ENCODE measurements around the gene DMXL1.
"Not testable (repeated sequence)": the region's sequence is repeated elsewhere in the genome, so short reads cannot be mapped to it uniquely, and the experiment has no call there.

Gene DMXL1

GRCh38 chr5:119239119-119239417, 168.2 kb downstream of the DMXL1 start:
- TF ChIP-seq CTCF (IDR thresholded peaks at IDR 0.05) = no peak
- no peak overlapping the region for H3K27ac ChIP-seq
- H3K9me3 ChIP-seq = no peaks in the 10 kb centered on the region
- H3K4me3 ChIP-seq (ENCODE audit: low read depth in 1 of 2, low read length in 1 of 2) = no peak overlapping the region
- H3K36me3 ChIP-seq = peaks cover 20% of the 10 kb centered on the region
- H3K27me3 ChIP-seq = no peaks in the 10 kb centered on the region
- H3K4me1 ChIP-seq (ENCODE audit: control insufficient read depth in 1 of 2, insufficient read depth in 1 of 2, low read depth in 1 of 2, low read length in 1 of 2) = no peaks in the 10 kb centered on the region

- H3K27me3 ChIP-seq; H3K4me3 ChIP-seq (ENCODE audit: low read depth in 1 of 2, low read length in 1 of 2); H3K4me1 ChIP-seq (ENCODE audit: control insufficient read depth in 1 of 2, insufficient read depth in 1 of 2, low read depth in 1 of 2, low read length in 1 of 2); H3K9me3 ChIP-seq; H3K27ac ChIP-seq: not testable (repeated sequence)
- H3K36me3 ChIP-seq = peaks cover 12% of the 10 kb centered on the region
Measured at GRCh38 chr5:119239826-119240225, 168.9 kb downstream of the DMXL1 start.

- no peaks in the 10 kb centered on the region for H3K9me3 ChIP-seq
- peaks cover 0 to 7% of the 10 kb centered on the region in 2 experiments for H3K4me1 ChIP-seq (ENCODE audit: control insufficient read depth in 1 of 2, insufficient read depth in 1 of 2, low read depth in 1 of 2, low read length in 1 of 2)
- H3K36me3 ChIP-seq = peaks cover 11% of the 10 kb centered on the region
- no peak overlapping the region for H3K27ac ChIP-seq
- no peak for TF ChIP-seq CTCF (IDR thresholded peaks at IDR 0.05)
- no peak overlapping the region for H3K4me3 ChIP-seq (ENCODE audit: low read depth in 1 of 2, low read length in 1 of 2)
- H3K27me3 ChIP-seq = no peaks in the 10 kb centered on the region
Measured at GRCh38 chr5:119243888-119244287, 173.0 kb downstream of the DMXL1 start.

- Histone ChIP-seq H3K27me3 (no peaks in the 10 kb centered on the region), H3K4me3 (ENCODE audit: low read depth in 1 of 2, low read length in 1 of 2) (no peak overlapping the region), H3K4me1 (ENCODE audit: control insufficient read depth in 1 of 2, insufficient read depth in 1 of 2, low read depth in 1 of 2, low read length in 1 of 2) (peaks cover 0 to 8% of the 10 kb centered on the region in 2 experiments), H3K9me3 (no peaks in the 10 kb centered on the region), H3K36me3 (peaks cover 5% of the 10 kb centered on the region), H3K27ac (no peak overlapping the region)
- no peak for TF ChIP-seq CTCF (IDR thresholded peaks at IDR 0.05)
Measured at GRCh38 chr5:119250946-119251901, 180.3 kb downstream of the DMXL1 start.

GRCh38 chr5:119255571-119256356, 184.9 kb downstream of the DMXL1 start:
- Histone ChIP-seq H3K27me3 (no peaks in the 10 kb centered on the region), H3K4me3 (ENCODE audit: low read depth in 1 of 2, low read length in 1 of 2) (no peak overlapping the region), H3K9me3 (no peaks in the 10 kb centered on the region), H3K27ac (no peak overlapping the region), H3K4me1 (ENCODE audit: control insufficient read depth in 1 of 2, insufficient read depth in 1 of 2, low read depth in 1 of 2, low read length in 1 of 2) (no peaks in the 10 kb centered on the region), H3K36me3 (peaks cover 4% of the 10 kb centered on the region)
- TF ChIP-seq CTCF (IDR thresholded peaks at IDR 0.05) = no peak

GRCh38 chr5:119257613-119258012, 186.7 kb downstream of the DMXL1 start:
- no peaks in the 10 kb centered on the region for H3K4me1 ChIP-seq (ENCODE audit: control insufficient read depth in 1 of 2, insufficient read depth in 1 of 2, low read depth in 1 of 2, low read length in 1 of 2)
- no peaks in the 10 kb centered on the region for H3K9me3 ChIP-seq
- no peak overlapping the region for H3K27ac ChIP-seq
- H3K36me3 ChIP-seq = no peaks in the 10 kb centered on the region
- no peaks in the 10 kb centered on the region for H3K27me3 ChIP-seq
- H3K4me3 ChIP-seq (ENCODE audit: low read depth in 1 of 2, low read length in 1 of 2) = no peak overlapping the region
- no peak for TF ChIP-seq CTCF (IDR thresholded peaks at IDR 0.05)

Measured in neutrophil (primary cell).